ENCODE results near the gene CNTN2.

GRCh38 chr1:205060746-205061145 is 17.7 kb downstream of the CNTN2 start:
- no peak for TF ChIP-seq CTCF (IDR thresholded peaks at IDR 0.05; ENCODE audit: low read depth, low read length)
- no peak for TF ChIP-seq POLR2A (IDR thresholded peaks at IDR 0.05; ENCODE audit: extremely low read depth, insufficient read length)
- TF ChIP-seq MAX (IDR thresholded peaks at IDR 0.05; ENCODE audit: low read depth, low read length), result no peak
